OCI-LY3 (cell line): Measurements from ENCODE around the gene CMTM2.

Experiments
- H2AFZ ChIP-seq: fragments of 200-600, 300-600 bp; shearing (Covaris generic); 2 replicates; pipeline ENCODE4 v1.6.0; 2014; ENCODE audit warnings: antibody characterized with exemption, low read depth, low read length
- H3K27ac ChIP-seq: fragments of 200-600, 300-600 bp; sonication (generic); 2 replicates; pipeline ENCODE4 v1.5.1; 2014; ENCODE audit warnings: mild to moderate bottlenecking, low read length, moderate library complexity, mixed read lengths
- H3K27me3 ChIP-seq: fragments of 200-600, 300-600 bp; sonication (generic); 2 replicates; pipeline ENCODE4 v1.6.1; 2014; ENCODE audit warnings: low read depth, low read length, mixed read lengths
- H3K36me3 ChIP-seq: fragments of 200-600, 300-600 bp; sonication (generic); replicated peaks from 2 replicates; pipeline ENCODE3; 2014; ENCODE audit warnings: low read depth, low read length, mixed read lengths
- H3K4me1 ChIP-seq: fragments of 300-600, 200-600 bp; sonication (generic); 2 replicates; pipeline ENCODE4 v1.6.1; 2014; ENCODE audit warnings: low read length, mixed read lengths
- H3K4me2 ChIP-seq: fragments of 200-600, 300-600 bp; sonication (generic); 2 replicates; pipeline ENCODE4 v1.6.1; 2014; ENCODE audit warnings: low read length, mixed read lengths
- H3K4me3 ChIP-seq: fragments of 300-600, 200-600 bp; sonication (generic); 2 replicates; pipeline ENCODE4 v1.5.1; 2014; ENCODE audit warnings: antibody characterized with exemption, mild to moderate bottlenecking, low read length, moderate library complexity
- H3K79me2 ChIP-seq: fragments of 300-600, 200-600 bp; shearing (Covaris generic); 2 replicates; pipeline ENCODE4 v1.6.1; 2014; ENCODE audit warnings: mild to moderate bottlenecking, low read length, mixed read lengths
- H3K9ac ChIP-seq: fragments of 300-600, 200-600 bp; shearing (Covaris generic); 2 replicates; pipeline ENCODE4 v1.6.0; 2014; ENCODE audit warnings: mild to moderate bottlenecking, low read length, moderate library complexity
- H3K9me3 ChIP-seq: fragments of 200-600, 300-600 bp; shearing (Covaris generic); 2 replicates; pipeline ENCODE4 v1.6.1; 2014; ENCODE audit warnings: low read length, mixed read lengths; ENCODE audit not compliant: insufficient read depth
- H4K20me1 ChIP-seq: fragments of 200-600, 300-600 bp; sonication (generic); 2 replicates; pipeline ENCODE4 v1.6.1; 2016; ENCODE audit warnings: low read length, mixed read lengths; ENCODE audit not compliant: insufficient read depth
- CTCF ChIP-seq: fragments of 200-600, 300-600 bp; sonication (generic); IDR thresholded peaks from 2 replicates; pipeline ENCODE4 v1.5.1; 2014; ENCODE audit warnings: antibody characterized with exemption, low read length, low read depth
- EZH2phosphoT487 ChIP-seq: fragments of 200-600 bp; shearing (Covaris generic); IDR thresholded peaks from 2 replicates; pipeline ENCODE4 v1.6.1; 2018; ENCODE audit warnings: antibody characterized with exemption, mixed run types, low read depth

CMTM2 gene

GRCh38 chr16:66603537-66604375, 24.5 kb downstream of the CMTM2 start:
- TF ChIP-seq EZH2phosphoT487, result no peak
- no peak for TF ChIP-seq CTCF
- Histone ChIP-seq H3K27ac (peak overlapping the region; percentile 83), H3K4me3 (peak overlapping the region; percentile 88), H3K36me3 (peaks cover 8% of the 10 kb centered on the region), H3K4me2 (peak overlapping the region; percentile 69), H3K27me3 (peaks cover 12% of the 10 kb centered on the region), H3K79me2 (peaks cover 26% of the 10 kb centered on the region), H3K9me3 (peaks cover 12% of the 10 kb centered on the region), H3K4me1 (peaks cover 46% of the 10 kb centered on the region), H2AFZ (peak overlapping the region; percentile 75), H4K20me1 (peaks cover 25% of the 10 kb centered on the region), H3K9ac (peak overlapping the region; percentile 88)

GRCh38 chr16:66604376-66605176, 25.3 kb downstream of the CMTM2 start, which contains the start of gene CMTM3:
CMTM3 (plus strand) TSS chr16:66604704; CDS start chr16:66604806, 102 bp downstream.
- TF ChIP-seq EZH2phosphoT487 (no peak), CTCF (peak; percentile 56)
- Histone ChIP-seq H3K9me3 (peaks cover 12% of the 10 kb centered on the region), H3K4me2 (peak within 1 kb of the TSS; percentile 100), H3K27ac (peak within 1 kb of the TSS; percentile 83), H3K4me1 (peaks cover 45% of the 10 kb centered on the region), H3K36me3 (peaks cover 17% of the 10 kb centered on the region), H3K4me3 (peak within 1 kb of the TSS; percentile 88), H3K79me2 (peaks cover 26% of the 10 kb centered on the region), H4K20me1 (peaks cover 33% of the 10 kb centered on the region), H2AFZ (peak within 1 kb of the TSS; percentile 75), H3K9ac (peak within 1 kb of the TSS; percentile 88), H3K27me3 (peaks cover 8% of the 10 kb centered on the region)

GRCh38 chr16:66605177-66605978, 26.1 kb downstream of the CMTM2 start:
- peak overlapping the region; percentile 83 for H3K9ac ChIP-seq

More at GRCh38 chr16:66605177-66605978, 26.1 kb downstream of the CMTM2 start:
- 0 out of 2 replicates have a peak overlapping the region, but pooled peaks have one; percentile 5 for H2AFZ ChIP-seq
- peaks cover 26% of the 10 kb centered on the region for H3K79me2 ChIP-seq
- H3K36me3 ChIP-seq, result peaks cover 25% of the 10 kb centered on the region
- H3K27ac ChIP-seq, result peak overlapping the region; percentile 83
- TF ChIP-seq CTCF (no peak), EZH2phosphoT487 (no peak)
- H3K4me2 ChIP-seq, result peak overlapping the region; percentile 100
- H3K27me3 ChIP-seq, result peaks cover 4% of the 10 kb centered on the region; the same call in 1 of the 2 replicates
- peaks cover 12% of the 10 kb centered on the region for H3K9me3 ChIP-seq
- peak overlapping the region; percentile 88 for H3K4me3 ChIP-seq
- H4K20me1 ChIP-seq, result peaks cover 35% of the 10 kb centered on the region
- H3K4me1 ChIP-seq, result peaks cover 41% of the 10 kb centered on the region
